Endometrium (tissue), 2 donors: Measurements from ENCODE around the gene ZNF622.

Source experiments
- FAIRE-seq: peaks from 2 replicates; lab custom pipeline; 2012; peaks lifted over from hg19 to GRCh38; lab: Jason Lieb, UNC
- donor health status: control.
- donor health status: control.

ZNF622 gene

DNA sequence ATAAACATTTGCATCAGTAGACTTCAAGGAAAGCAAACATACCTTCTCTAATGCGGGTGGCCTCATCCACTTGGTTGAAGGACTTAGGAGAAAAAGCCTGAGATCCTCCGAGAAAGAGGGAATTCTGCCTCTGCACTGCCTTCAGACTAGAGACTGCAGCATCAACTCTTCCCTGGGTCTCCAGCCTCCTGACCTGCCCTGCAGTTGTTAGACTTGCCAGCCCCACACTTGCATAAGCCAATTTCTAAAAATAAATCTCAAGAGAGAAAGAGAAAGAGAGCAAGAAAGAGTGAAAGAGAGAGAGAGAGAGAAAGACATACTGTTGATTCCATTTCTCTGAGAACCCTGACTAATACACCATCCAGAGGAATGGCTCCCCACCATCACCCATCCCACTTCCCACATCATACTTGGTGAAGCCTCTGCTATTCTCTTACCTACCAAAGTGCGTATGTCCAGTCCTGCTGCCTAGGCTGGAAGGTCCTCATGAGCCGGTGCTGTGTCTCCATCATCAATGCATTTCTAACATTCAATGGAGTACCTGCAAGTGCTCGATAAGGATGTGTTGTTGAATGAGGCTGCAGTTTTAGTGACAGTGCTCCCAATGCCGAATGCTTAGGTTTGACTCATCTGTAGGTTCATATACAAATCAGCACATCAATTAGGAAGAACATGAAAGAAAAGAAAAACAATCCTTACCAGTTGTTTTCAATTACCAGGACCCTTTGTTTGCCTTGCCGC is 35.1 kb downstream of the ZNF622 start:
- no peak for FAIRE-seq

DNA sequence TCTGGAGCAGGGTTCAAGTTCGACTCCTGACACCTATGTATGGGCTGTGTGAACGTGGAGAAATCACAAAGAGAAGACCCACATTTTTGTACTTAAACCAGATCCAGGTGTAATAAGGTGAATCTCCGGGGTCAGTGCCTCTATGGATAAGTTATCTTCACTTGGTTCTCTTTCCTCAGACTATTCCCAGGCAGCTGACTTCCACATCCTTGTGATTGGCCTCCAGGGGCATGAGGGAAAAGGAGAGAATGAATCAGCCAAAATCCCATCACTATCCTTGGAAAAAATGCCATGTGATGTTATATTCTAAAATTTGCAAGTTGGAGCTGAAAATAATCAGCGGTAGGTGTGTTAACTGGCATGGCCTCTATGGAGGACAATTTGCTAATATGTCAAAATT is 37.2 kb downstream of the ZNF622 start:
- FAIRE-seq = no peak

DNA sequence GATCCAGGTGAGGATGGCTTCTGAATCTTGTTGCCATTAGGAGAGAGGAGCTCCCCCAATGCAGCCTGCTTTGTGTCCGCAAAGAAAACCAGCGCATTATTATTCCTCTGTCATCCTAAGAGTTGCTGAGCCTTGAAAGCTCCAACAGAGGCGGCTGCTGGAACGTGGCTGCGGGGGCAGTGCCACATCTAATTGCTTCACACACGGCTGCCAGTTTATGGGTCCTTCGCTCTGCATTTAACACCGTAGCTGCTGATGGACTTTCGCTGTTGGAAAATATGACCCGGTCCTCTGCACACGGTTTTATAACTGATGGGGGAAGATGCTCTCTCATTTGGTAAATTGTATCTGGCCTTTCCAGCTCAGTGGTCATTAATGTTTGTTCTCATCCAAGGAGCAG is 38.0 kb downstream of the ZNF622 start:
- FAIRE-seq = no peak

DNA sequence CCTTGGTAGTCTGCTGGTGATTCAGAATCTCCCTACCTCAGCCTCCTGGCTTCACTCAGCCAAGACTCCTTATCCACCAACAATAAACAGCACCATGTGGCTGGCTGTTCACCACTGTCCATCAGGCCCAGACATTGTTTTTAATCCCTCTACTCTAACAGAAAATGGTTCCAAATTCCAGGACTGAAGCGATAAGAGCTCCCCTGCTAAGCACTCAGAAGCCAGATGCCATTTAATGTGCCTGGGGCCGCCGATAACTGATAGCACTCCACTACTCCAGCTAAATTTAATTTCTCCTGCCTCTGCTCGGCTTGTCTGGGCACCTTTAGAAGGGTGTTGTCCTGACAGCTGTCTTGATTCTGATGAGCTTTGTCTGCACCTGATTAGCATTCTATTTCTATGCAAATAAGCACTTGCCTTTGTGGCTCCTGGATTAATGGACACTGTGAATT is 47.1 kb downstream of the ZNF622 start:
- no peak for FAIRE-seq

DNA sequence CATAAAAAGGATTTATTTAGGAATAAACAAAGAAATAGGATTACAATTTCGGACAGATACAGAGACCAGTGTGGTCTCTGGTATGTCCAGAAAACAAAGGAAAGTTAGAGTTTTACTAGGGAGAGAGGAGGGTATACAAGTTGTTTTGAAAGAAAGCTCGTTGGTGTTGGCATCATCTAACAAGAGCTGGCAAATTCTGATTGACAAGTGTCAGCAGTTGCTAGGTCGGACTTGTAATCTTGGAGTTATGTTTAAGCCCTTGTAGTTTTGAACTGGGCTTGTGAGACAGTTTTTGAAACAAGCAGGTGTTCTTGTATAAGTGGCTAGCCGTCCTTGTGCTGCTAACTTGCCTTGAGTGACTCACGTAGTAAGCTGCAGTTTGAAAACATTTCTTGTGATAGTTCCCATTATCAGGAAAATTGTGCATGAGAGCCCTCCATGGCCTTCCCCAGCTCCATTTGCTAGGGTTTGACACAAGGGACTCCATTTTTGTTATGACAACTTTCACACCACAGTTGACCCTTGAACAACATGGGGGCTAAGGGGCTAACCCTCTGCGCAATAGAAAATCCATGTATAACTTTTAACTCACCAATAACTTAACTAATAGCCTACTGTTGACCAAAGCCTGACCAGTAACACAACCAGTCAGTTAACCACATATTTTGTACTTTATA is 48.1 kb downstream of the ZNF622 start:
- FAIRE-seq = no peak

DNA sequence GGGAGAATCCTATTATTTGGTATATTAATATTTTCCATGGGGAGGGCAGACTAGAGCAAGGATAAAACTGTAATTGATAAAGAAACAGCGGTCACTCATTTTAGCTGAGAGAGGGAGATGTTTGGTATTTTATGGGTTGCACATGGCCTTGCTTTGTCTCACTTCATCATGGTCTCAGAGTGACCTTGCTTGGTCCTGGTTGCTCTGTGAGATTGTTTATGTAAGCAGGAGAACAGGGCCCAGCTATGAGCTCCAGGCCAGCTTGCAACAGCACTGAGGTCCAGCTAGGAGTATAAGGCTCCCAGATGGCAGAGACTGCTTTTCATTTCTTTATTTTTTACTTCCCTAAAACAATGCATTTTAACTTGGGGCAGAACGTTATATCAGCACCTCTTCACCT is 50.7 kb downstream of the ZNF622 start:
- FAIRE-seq = no peak

DNA sequence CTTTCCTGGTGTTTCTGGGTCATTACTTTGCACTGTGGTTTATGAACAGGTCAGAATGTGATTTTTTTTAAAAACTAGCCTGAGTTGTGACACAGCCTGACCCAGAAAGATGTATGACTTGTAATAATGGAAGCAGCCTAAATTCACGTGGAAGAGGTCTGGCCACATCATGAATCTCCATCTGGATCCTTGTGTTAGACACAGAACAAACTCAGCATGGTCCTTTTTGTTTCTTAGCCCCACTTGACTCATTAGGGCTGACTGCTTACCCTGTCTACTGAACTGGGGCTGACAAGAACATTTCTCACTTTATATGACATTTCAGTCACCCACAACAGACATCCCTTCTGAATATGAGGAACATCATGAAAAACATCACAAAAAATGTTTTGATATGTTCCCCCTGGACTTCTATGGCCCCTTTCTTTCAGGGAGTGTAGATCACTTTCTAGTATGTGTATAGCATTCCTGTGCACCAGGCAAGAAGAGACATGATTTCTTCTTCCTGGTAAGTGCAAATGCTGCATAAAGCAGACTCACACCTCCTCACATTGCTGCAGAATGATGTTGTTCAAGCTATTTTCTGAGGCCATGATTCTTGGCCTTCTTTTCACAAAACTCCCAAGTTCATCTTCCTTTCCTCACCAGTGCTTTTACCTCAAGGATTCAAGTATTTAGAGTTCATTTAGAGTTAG is 52.3 kb downstream of the ZNF622 start:
- no peak for FAIRE-seq

DNA sequence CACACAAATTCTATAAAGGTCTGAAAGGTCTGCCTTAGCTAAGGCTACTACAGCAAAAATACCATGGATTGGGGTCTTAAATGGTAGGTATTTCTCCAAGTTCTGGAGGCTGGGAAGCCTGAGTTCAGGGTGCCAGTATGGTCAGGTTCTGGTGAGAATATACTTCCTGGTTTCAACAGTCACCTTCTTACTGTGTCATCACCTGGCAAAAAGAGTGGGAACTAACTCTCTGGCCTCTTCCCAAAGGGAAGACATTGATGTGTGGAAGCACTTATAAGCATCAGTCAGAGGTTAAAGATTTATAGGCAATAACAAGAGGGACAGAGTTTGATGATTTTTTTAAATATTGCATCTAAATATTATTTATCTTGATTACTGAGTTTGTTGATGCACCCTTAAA is 53.0 kb downstream of the ZNF622 start:
- no peak for FAIRE-seq

DNA sequence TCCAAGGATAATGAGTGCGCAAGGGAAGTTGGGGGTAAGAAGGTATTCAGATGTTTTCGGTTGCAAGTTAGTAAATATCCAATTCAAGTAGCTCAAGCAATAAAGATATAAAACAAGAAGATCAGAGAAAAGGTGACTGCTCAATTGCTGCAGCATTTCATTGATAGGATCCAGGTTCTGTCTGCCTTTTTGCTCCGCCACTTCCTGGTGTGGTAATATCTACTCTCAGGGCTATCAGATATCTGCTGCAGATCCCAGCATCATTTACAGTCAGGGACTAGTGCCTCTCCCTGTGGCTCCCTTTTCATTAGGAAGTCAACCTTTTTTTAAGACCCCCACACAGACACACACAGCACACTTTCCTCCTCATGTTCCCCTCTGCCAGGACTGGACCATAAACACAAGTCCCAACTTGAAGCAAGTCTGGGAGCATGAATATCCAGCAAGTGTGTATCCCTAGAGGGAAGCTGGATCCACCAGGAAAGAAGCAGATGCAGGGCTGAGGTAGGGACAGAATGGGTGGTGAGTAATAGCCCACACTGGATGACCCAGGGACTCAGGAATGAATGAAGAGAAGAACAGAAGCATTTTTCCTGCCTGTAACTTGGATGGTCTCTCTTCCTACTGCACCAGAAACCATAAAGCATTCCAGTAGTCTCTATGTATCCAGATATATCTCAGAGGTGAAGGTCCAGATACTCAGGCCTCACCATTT is 53.7 kb downstream of the ZNF622 start:
- no peak for FAIRE-seq

DNA sequence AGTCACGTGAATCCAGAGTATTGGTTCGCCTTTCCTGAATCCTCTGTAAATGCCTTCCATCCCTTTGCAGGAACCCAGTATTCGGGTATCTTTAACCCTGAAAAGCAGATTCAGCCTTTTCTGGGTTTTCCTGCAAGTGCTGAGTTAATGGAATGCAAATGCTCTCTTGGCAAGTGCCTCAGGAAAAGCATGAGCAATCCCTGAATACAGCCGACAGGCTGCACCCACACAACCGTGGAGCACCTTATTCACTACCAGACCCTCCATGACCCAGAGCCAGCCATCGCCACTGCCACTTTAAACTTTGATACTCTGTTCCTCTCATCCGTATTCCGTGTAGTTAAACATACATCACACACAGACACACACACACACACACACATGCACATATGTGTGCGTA is 54.4 kb downstream of the ZNF622 start:
- FAIRE-seq = no peak

DNA sequence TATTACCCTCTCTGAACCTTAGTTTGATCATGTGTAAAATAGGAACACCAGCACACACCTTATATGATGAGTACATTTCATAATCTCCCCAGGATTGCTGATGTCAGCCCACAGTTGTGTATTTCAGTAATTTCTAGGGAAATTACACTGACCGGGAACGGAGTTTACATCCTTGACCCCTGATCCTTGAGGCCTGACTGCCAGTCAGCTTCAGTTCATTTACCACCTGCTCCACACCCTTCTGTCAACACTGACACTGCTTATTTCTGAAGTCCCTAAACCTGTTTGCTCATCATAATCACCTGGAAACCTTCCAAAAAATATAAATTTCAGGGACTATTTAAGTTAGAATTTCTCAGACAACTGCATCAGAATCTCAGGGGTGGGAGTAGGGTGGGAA is 55.3 kb downstream of the ZNF622 start:
- FAIRE-seq = no peak

DNA sequence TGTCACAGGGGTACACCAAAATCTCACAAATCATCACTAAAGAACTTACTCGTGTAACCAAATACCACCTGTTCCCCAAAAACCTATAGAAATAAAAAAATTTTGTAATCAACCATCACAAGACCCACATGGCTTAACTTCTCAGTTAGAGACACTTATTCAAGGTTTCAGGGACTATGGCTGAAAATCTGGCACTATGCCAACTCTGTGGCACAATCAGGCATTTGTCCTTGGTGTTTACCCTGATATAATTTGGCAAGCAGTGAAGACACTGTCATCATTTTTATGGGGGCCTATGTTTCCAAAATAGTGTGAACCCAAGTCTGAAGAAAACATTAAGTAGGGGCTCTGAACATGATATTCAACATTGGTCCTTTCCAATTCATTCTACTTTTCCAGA is 59.0 kb downstream of the ZNF622 start:
- no peak for FAIRE-seq

DNA sequence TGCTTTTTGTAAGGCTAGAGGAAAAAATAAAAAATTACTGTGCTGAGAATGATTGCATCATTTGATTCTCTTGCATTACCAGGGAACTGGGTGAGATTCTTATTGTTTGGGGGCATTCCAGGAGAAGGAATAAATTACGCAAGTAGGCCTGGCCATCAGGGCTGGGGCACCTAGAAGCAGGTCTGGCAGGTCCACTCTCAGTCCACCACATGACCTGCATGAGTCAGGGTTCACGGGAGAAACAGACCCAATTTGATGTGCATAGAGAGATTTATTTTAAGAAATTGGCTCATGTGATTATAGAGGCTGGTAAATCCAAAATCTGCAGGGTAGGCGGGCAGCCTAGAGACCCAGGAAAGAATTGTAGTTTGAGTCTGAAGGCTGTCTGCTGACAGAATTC is 59.6 kb downstream of the ZNF622 start:
- FAIRE-seq = no peak
